Measurements from ENCODE around the gene TXNDC2.

- TF ChIP-seq POLR2A (IDR thresholded peaks at IDR 0.05) (no peak), POLR2AphosphoS5 (IDR thresholded peaks at IDR 0.05) (no peak)
- TF ChIP-seq, protein P1, sequence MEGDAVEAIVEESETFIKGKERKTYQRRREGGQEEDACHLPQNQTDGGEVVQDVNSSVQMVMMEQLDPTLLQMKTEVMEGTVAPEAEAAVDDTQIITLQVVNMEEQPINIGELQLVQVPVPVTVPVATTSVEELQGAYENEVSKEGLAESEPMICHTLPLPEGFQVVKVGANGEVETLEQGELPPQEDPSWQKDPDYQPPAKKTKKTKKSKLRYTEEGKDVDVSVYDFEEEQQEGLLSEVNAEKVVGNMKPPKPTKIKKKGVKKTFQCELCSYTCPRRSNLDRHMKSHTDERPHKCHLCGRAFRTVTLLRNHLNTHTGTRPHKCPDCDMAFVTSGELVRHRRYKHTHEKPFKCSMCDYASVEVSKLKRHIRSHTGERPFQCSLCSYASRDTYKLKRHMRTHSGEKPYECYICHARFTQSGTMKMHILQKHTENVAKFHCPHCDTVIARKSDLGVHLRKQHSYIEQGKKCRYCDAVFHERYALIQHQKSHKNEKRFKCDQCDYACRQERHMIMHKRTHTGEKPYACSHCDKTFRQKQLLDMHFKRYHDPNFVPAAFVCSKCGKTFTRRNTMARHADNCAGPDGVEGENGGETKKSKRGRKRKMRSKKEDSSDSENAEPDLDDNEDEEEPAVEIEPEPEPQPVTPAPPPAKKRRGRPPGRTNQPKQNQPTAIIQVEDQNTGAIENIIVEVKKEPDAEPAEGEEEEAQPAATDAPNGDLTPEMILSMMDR (IDR thresholded peaks at IDR 0.05) = no peak
Observed at GRCh38 chr18:9884532-9885140, 1.1 kb upstream of the TXNDC2 start.
